Stomach (tissue), 4 donors: ENCODE measurements around the gene USP37.

Source experiments
- CTCF ChIP-seq, 7 experiments: fragments of 450-650 bp in 4 of 7; fragments of 200-600 bp in 3 of 7; sonication (generic) in 3 of 7; IDR thresholded peaks; one replicate each; pipeline ENCODE4 v1.5.1; 2016 to 2019; ENCODE audit warnings: antibody characterized with exemption in 7 of 7, control low read depth in 2 of 7, mild to moderate bottlenecking in 1 of 7
- POLR2AphosphoS5 ChIP-seq, 3 donors: sonication (generic); formaldehyde crosslinking; IDR thresholded peaks; one replicate each; pipeline ENCODE4 v1.6.1; 2016; ENCODE audit warnings: antibody characterized with exemption in 3 of 3

GRCh38 chr2:218458598-218458997 is 109.6 kb downstream of the USP37 start:
- no peak for TF ChIP-seq CTCF (IDR thresholded peaks at IDR 0.05)
- no peak for TF ChIP-seq POLR2AphosphoS5 (IDR thresholded peaks at IDR 0.05)
